Measurements from ENCODE around the gene ZNF880. TPM values are rescaled to one million over a fixed set of nuclear protein-coding genes. Genes with fewer than 3 reads are reported as not detected.
"Not testable (repeated sequence)": the region's sequence is repeated elsewhere in the genome, so short reads cannot be mapped to it uniquely, and the experiment has no call there.

Gene ZNF880
- 10 to 100 TPM; 20.0 to 29.7 (median 21.7) TPM for polyA plus RNA-seq (ENCODE audit: insufficient read length in 3 of 3)

GRCh38 chr19:52369559-52370340 lies at the start of gene ZNF880:
Gene ZNF880 (plus strand): TSS chr19:52369923. CDS start chr19:52369966, 43 bp downstream.
- peak; percentile 88 to 94 (median 90) for DNase-seq (ENCODE audit: low read depth in 3 of 3, low spot score in 2 of 3)

GRCh38 chr19:52322429-52322828 lies 47.3 kb upstream of the ZNF880 start:
- no peak for DNase-seq (ENCODE audit: low read depth in 3 of 3, low spot score in 2 of 3)

- DNase-seq (ENCODE audit: low read depth in 3 of 3, low spot score in 2 of 3), result no peak
Measured at GRCh38 chr19:52331757-52332156, 38.0 kb upstream of the ZNF880 start.

- DNase-seq (ENCODE audit: low read depth in 3 of 3, low spot score in 2 of 3), result no peak
Measured at GRCh38 chr19:52335768-52336116, 34.0 kb upstream of the ZNF880 start.

- DNase-seq (ENCODE audit: low read depth in 3 of 3, low spot score in 2 of 3), result peak; percentile 68 to 81 (median 74)
Measured at GRCh38 chr19:52336117-52336790, 33.5 kb upstream of the ZNF880 start, which contains the start of gene ZNF610. Gene ZNF610 (plus strand): TSS chr19:52336243. CDS start chr19:52349173, 12,930 bp downstream.

DNA sequence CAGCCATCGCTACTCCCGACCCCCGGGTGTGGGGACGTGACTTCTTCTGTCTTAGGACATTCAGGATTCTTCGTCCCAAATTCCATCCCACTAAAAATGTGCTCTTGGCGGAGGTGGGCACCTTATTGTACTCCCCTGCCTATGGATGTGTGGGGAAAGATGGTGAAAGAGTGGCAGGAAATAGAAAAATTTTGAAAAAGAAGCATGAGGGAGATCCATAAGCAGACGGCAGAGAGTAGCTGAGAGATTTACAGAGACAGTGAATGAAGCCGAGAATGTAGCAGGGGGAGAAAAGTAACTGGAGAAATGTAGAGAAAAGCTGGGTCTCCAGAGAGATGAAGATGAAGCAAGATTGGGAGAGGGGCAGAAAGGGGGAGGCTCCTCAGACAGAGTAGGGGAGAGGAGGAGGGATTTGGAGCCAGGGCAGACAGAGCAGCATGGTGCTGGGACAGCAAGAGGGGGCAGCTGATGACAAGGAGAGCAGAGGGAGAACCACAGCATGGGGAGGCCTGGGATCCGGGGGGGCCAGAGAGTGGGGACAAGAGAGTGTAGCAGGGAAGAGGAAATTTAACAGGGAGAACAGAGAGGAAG lies 32.8 kb upstream of the ZNF880 start:
- DNase-seq (ENCODE audit: low read depth in 3 of 3, low spot score in 2 of 3), result peak in 2 of 3 donors; percentile 10 to 15

DNA sequence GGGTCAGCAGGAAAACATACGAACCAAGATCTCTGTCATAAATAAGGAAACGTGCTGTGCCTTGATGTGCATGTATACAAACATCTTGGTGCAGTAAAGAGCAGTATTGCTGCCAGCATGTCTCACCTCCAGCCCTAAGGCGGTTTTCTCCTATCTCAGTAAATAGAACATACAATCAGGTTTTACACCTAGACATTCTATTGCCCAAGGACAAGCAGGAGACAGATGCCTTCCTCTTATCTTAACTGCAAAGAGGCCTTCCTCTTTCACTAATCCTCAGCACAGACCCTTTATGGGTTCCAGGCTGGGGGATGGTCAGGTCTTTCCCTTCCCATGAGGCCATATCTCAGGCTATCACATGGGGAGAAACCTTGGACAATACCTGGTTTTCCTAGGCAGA lies 30.7 kb upstream of the ZNF880 start:
- not testable (repeated sequence) for DNase-seq (ENCODE audit: low read depth in 3 of 3, low spot score in 2 of 3)

DNA sequence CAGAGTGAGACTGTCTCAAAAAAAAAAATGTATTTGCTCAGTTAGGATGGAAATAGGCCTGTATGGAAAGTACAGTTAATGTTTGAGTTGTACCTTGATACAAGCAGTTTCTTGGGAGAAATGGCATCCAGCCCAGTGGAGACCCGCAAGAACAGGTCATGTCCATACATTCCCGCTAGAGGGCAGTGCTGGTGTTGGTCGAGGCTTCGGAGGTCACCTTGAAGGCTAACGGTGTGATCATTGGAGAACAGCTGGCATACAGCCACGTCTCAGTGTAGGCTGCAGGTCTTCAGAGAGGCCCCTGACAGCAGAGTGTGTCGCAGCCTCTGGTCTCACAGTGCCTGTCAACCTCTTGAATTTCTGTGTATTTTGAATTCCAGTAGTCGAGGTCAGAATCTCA lies 26.2 kb upstream of the ZNF880 start:
- DNase-seq (ENCODE audit: low read depth in 3 of 3, low spot score in 2 of 3), result peak; percentile 64 to 73 (median 69)

DNA sequence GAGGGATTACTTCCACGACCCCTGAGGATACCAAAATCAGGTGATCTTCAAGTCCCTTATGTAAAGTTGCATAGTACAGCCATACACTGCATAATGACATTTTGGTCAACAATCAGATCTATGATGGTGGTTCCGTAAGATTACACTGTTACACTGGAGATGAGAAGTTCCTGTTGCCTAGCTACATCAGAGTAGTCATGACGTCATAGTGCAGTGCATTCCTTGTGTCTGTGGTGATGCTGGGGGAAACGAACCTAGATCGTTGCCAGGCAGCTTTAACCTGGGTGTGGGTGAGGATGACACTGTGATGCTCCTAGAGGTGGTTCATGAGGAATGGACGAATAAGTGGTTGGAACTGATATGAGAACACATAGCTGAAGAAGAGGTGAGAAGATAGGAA lies 24.6 kb upstream of the ZNF880 start:
- no peak for DNase-seq (ENCODE audit: low read depth in 3 of 3, low spot score in 2 of 3)

DNA sequence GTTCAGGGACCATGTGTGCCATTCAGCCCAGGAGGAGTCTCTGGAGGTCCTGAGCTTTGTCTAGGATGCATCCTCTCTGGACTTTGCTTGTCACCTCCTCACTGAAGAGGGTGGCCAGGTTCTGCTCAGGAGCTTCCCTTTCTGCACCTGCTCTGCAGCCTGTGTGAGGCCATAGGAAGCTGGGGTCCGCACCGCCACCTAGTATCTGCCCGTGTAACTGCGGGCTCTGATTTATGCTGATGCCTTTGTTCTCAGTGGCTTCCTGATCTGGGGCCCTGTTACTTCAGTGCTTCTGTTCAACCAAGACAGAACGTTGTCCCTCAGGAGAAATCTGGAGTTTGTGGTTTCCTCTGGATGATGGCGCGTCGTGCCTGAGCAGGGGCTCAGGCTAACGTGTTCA lies 18.2 kb upstream of the ZNF880 start:
- no peak for DNase-seq (ENCODE audit: low read depth in 3 of 3, low spot score in 2 of 3)

GRCh38 chr19:52366414-52366824 lies 3.3 kb upstream of the ZNF880 start:
- DNase-seq (ENCODE audit: low read depth in 3 of 3, low spot score in 2 of 3), result no peak

DNA sequence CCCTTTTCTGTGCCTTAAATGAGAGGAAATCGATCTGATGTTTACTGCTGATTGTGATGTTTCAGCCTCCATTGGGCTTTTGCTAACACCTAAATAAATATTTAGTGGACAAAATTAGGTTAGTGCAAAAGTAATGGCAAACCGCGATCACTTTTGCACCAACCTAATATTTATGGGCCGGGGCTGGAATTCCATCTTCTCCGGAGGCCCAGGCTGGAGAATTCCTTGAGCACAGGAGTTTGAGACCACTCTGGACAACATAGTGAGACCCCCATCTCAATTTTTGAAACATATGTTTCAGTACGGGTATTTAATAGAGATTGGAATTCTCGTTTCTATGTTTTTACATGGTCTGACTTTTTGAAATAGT lies 603 bp downstream of the ZNF880 start:
- DNase-seq (ENCODE audit: low read depth in 3 of 3, low spot score in 2 of 3), result no peak

DNA sequence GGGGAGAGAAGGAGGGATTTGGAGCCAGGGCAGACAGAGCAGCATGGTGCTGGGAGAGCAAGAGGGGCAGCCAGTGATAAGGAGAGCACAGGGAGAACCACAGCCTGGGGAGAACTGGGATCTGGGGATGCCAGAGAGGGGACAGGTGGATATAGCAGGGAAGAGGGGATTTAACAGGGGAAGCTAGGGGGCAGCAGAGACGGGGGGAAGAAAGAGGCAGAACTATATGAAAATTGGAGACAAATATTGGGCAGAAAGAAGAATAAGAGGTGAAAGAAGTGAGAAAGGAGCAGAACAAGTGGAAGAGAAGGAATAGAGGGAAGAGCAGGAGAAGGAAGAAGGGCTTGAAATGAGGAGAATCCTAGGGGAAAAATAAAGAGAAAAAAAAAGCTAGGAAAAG lies 21.4 kb downstream of the ZNF880 start:
- no peak for DNase-seq (ENCODE audit: low read depth in 3 of 3, low spot score in 2 of 3)

GRCh38 chr19:52397310-52398080 lies 27.8 kb downstream of the ZNF880 start, which contains the start of gene ZNF528:
Gene ZNF528 (plus strand): TSS chr19:52397849. CDS start chr19:52402014, 4,165 bp downstream.
- peak; percentile 76 to 95 (median 89) for DNase-seq (ENCODE audit: low read depth in 3 of 3, low spot score in 2 of 3)

- no peak for DNase-seq (ENCODE audit: low read depth in 3 of 3, low spot score in 2 of 3)
Measured at GRCh38 chr19:52398081-52398441, 28.3 kb downstream of the ZNF880 start.

DNA sequence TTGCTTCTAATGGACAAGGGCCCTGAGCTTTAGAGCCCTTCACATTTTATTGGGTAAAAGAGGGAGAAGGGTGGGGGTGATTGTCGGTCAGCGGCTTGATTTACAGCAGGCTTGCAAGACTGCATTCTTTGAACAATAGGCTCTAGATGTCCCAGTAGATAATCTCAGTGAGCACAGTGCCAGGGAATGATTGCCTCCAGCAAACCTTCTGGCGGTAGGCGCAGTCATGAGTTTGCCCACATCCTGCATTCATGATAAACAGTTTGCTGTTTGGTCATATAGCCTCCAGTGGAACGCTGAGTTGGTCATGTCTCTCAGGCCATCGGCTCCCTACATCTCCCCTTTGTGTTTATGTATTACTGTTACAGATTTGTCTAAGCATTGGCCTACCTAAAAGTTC lies 40.6 kb downstream of the ZNF880 start:
- DNase-seq (ENCODE audit: low read depth in 3 of 3, low spot score in 2 of 3), result no peak

GRCh38 chr19:52415711-52416110 lies 46.0 kb downstream of the ZNF880 start:
- DNase-seq (ENCODE audit: low read depth in 3 of 3, low spot score in 2 of 3), result no peak

DNA sequence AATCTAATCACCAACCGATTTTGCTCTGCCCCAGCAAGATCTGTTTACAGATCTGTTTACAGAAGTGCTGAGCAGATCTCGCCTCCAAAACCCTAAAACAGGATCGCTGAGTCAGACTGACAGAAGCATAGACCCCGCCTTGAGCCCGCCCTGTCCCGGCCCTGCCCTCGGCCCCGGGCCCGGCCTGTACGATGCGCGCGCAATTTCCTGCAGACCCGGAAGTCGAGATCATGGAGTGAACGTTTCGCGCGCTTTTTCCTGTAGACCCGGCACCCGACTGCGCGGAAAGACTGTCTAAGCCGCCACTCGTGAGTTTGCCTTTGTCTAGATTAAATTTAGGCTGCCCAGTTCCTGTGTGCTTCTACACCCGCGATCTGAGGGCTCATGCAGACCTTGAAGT lies 59.2 kb downstream of the ZNF880 start, which contains the start of gene ZNF534:
Gene ZNF534 (plus strand): TSS at position 212 of the 400 bp plus-strand sequence. CDS start 2,327 bp downstream, outside the sequence.
- no peak for DNase-seq (ENCODE audit: low read depth in 3 of 3, low spot score in 2 of 3)

Data from right renal cortex interstitium (tissue), 3 donors.